Heart right ventricle (tissue), 16 donors: Measurements from ENCODE around the gene LHX4. TPM values are rescaled to one million over a fixed set of nuclear protein-coding genes. Genes with fewer than 3 reads are reported as not detected.

Experiments
- ATAC-seq, 8 donors: fragments of 200-7000 bp; cut with Tn5 transposase; one replicate each; pipeline ENCODE4 v1.9.1; 2020; ENCODE audit warnings: mild to moderate bottlenecking in 8 of 8, moderate library complexity in 8 of 8, moderate number of reproducible peaks in 1 of 8
- DNase-seq, 2 donors: peaks; one replicate each; pipeline ENCODE4 v3.0.0-alpha.2; 2020
- H3K27ac ChIP-seq, 10 donors: fragments of 200-600 bp; sonication (generic) in 2 of 10; one replicate each; pipeline versions ENCODE4 v1.5.0 to v1.8.0; 2020 to 2022; ENCODE audit warnings: mild to moderate bottlenecking in 3 of 10
- H3K27me3 ChIP-seq, 7 donors: fragments of 200-600 bp; one replicate each; pipeline ENCODE4 v1.8.0; 2021 to 2022; ENCODE audit warnings: mild to moderate bottlenecking in 2 of 7
- H3K36me3 ChIP-seq, 9 donors: fragments of 200-600 bp; sonication (generic) in 1 of 9; one replicate each; pipeline versions ENCODE4 v1.5.0 to v1.8.0; 2020 to 2022; ENCODE audit warnings: mild to moderate bottlenecking in 2 of 9
- H3K4me1 ChIP-seq, 9 donors: fragments of 200-600 bp; sonication (generic) in 1 of 9; one replicate each; pipeline versions ENCODE4 v1.5.0 to v1.8.0; 2020 to 2022; ENCODE audit warnings: mild to moderate bottlenecking in 4 of 9
- H3K4me3 ChIP-seq, 10 donors: fragments of 200-600 bp; sonication (generic) in 2 of 10; one replicate each; pipeline versions ENCODE4 v1.5.0 to v1.8.0; 2020 to 2022; ENCODE audit warnings: mild to moderate bottlenecking in 7 of 10, moderate library complexity in 2 of 10
- H3K9me3 ChIP-seq, 11 donors: fragments of 200-600 bp in 10 of 11; sonication (generic) in 2 of 11; one replicate each; pipeline versions ENCODE4 v1.5.0 to v1.8.0; 2013 to 2022; ENCODE audit warnings: mild to moderate bottlenecking in 2 of 11, control low read depth in 1 of 11, moderate library complexity in 1 of 11
- WGBS, 2 donors: extraction: QIAGEN DNeasy Blood & Tissue Kit; methylation state at CpG; one replicate each; pipeline ENCODE4 v1.1.7; 2013; ENCODE audit warnings: inconsistent platforms in 1 of 2; 5-methylcytosine and 5-hydroxymethylcytosine counted together
- intact Hi-C, 10 donors: fragments of 100-400 bp; cut with DNase I; formaldehyde crosslinking; loops; one replicate each; pipeline versions ENCODE4 v1.11.1 to v1.14.2; 2022
- polyA plus RNA-seq, 2 donors: library from polyadenylated mRNA; stranded (reverse); fragments of 200-250 nt; gene quantifications; one replicate each; pipeline ENCODE4 v1.2.3, GENCODE V29; 2013
- total RNA-seq, 10 donors: library from RNA; stranded (reverse); fragmentation: NEBNext Ultra II Directional in 3 of 10; extraction: Animal tissue kit (Norgen Biotek cat#: 25700) in 3 of 10; gene quantifications; one replicate each; pipeline versions ENCODE4 v1.2.1 to v1.2.4, GENCODE V29; 2021 to 2023
- TF ChIP-seq, protein P1 (sequence below), 9 donors: fragments of 200-600 bp; sonication (generic) in 2 of 9; IDR thresholded peaks; one replicate each; pipeline versions ENCODE4 v1.5.0 to v1.8.0; 2021 to 2022; ENCODE audit warnings: antibody characterized with exemption in 9 of 9, mild to moderate bottlenecking in 5 of 9, moderate library complexity in 1 of 9
- donor health status: Arrhythmogenic right ventricular cardiomyopathy.
- donor health status: ischemic (EF 13 %, LVEDD 7.1; RV severe dilation, severe dysfunction).
- donor health status: healthy with polysubstance abuse.
- donor health status: DM: no; HTN: yes; CAD: no.
- donor health status: DM: no; HTN: no; CAD: no.
- donor health status: ischemic (EF 25% LVEDD 6.9; RV normal size, moderate dysfunction).
- donor health status: ischemic (EF 25% LVEDD 5.7; RV mildly dilated, moderate dysfunction).
- donor health status: healthy.
- donor health status: DM: yes; HTN: yes; CAD: no.
- donor health status: Ischemic cardiomyopathy.
- donor health status: ischemic (EF 35%, LVEDD 5.7; RV mildly dilated, moderate dysfunction).
- donor health status: nonischemic (EF 11% LVEDD 7.7; RV severe dilation, severe dysfunction).
- donor health status: DM: yes; HTN: yes; CAD: no.
- donor health status: PGD.
- donor health status: ischemic (EF 29% LVEDD 5.4; RV normal size, mild dysfunction).
- donor health status: nonischemic (EF 23%, LVEDD 6.1; RV moderate dilation, normal function).

LHX4 gene
- total and polyA plus RNA-seq, 12 donors: under 0.01 TPM; not detected in 11

DNA sequence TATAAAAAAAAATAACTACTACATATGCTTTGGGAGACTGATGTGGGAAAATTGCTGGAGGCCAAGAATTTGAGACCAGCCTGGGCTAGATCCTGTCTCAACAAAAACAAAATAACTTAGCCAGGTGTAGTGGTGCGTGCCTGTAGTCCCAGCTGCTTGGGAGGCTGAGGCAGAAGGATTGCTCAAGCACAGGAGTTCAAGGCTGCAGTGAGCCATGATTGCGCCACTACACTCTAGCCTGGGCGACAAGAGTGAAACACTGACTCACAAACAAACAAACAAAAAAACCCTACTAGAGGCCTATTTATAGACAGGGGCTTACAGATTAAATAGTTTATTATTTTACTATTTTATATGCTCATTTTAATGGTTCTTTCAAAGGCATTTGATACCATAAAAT, 80.0 kb downstream of the LHX4 start:
- Histone ChIP-seq H3K27me3 (no peaks in the 10 kb centered on the region), H3K36me3 (peaks cover 0 to 9% (median 0%) of the 10 kb centered on the region in 9 donors), H3K4me3 (no peak overlapping the region), H3K27ac (no peak overlapping the region), H3K4me1 (peaks cover 0 to 8% (median 0%) of the 10 kb centered on the region in 9 donors), H3K9me3 (peaks cover 0 to 13% (median 0%) of the 10 kb centered on the region in 11 donors)
- WGBS, 2 donors: 92 to 97% methylated on average over 3 of the region's 3 CpGs
- ATAC-seq: no peak
- TF ChIP-seq, protein P1, sequence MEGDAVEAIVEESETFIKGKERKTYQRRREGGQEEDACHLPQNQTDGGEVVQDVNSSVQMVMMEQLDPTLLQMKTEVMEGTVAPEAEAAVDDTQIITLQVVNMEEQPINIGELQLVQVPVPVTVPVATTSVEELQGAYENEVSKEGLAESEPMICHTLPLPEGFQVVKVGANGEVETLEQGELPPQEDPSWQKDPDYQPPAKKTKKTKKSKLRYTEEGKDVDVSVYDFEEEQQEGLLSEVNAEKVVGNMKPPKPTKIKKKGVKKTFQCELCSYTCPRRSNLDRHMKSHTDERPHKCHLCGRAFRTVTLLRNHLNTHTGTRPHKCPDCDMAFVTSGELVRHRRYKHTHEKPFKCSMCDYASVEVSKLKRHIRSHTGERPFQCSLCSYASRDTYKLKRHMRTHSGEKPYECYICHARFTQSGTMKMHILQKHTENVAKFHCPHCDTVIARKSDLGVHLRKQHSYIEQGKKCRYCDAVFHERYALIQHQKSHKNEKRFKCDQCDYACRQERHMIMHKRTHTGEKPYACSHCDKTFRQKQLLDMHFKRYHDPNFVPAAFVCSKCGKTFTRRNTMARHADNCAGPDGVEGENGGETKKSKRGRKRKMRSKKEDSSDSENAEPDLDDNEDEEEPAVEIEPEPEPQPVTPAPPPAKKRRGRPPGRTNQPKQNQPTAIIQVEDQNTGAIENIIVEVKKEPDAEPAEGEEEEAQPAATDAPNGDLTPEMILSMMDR (IDR thresholded peaks at IDR 0.05): no peak
- intact Hi-C loops: no loop called here
- no peak for DNase-seq

GRCh38 chr1:180311011-180311730, 81.1 kb downstream of the LHX4 start:
- ATAC-seq (no peak), DNase-seq (no peak)
- Histone ChIP-seq H3K4me3 (no peak overlapping the region), H3K27ac (no peak overlapping the region), H3K9me3 (peaks cover 0 to 7% (median 0%) of the 10 kb centered on the region in 11 donors), H3K36me3 (peaks cover 0 to 9% (median 0%) of the 10 kb centered on the region in 9 donors), H3K4me1 (peaks cover 0 to 17% (median 5%) of the 10 kb centered on the region in 9 donors), H3K27me3 (no peaks in the 10 kb centered on the region)
- WGBS, 2 donors: 87 to 91% methylated on average over 4 of the region's 4 CpGs
- intact Hi-C loops: no loop called here
- TF ChIP-seq, protein P1 (IDR thresholded peaks at IDR 0.05): no peak

- intact Hi-C loops: no loop called here
- Histone ChIP-seq H3K9me3 (no peaks in the 10 kb centered on the region), H3K4me3 (no peak overlapping the region), H3K27me3 (no peaks in the 10 kb centered on the region), H3K4me1 (peaks cover 0 to 17% (median 5%) of the 10 kb centered on the region in 9 donors), H3K27ac (no peak overlapping the region), H3K36me3 (peaks cover 0 to 9% (median 0%) of the 10 kb centered on the region in 9 donors)
- DNase-seq (no peak), ATAC-seq (no peak)
- 94 to 97% methylated on average over 2 of the region's 2 CpGs for WGBS, 2 donors
- TF ChIP-seq, protein P1 (IDR thresholded peaks at IDR 0.05): no peak
These were observed 82.9 kb downstream of the LHX4 start for GRCh38 chr1:180312926-180313325.

GRCh38 chr1:180327089-180327488, 97.0 kb downstream of the LHX4 start:
- Histone ChIP-seq H3K4me1 (peaks cover 0 to 8% (median 0%) of the 10 kb centered on the region in 9 donors), H3K27ac (no peak overlapping the region), H3K36me3 (no peaks in the 10 kb centered on the region), H3K9me3 (peaks cover 0 to 8% (median 0%) of the 10 kb centered on the region in 11 donors), H3K4me3 (no peak overlapping the region), H3K27me3 (no peaks in the 10 kb centered on the region)
- intact Hi-C loops: loop anchor here in 1 of 10 donors (5.0 kb wide), 1 partner anchor 55 kb away; no protein-coding TSS in a partner anchor
- ATAC-seq (peak in 7 of 8 donors; percentile 38 to 91 (median 83)), DNase-seq (peak in 1 of 2 donors; percentile 10)
- WGBS, 2 donors: 54 to 72% methylated on average over 6 of the region's 6 CpGs
- TF ChIP-seq, protein P1 (IDR thresholded peaks at IDR 0.05): no peak

Other genes starting within 250 kb of the LHX4 start
- gene QSOX1, start 75.4 kb upstream of the LHX4 start, total RNA-seq: 100 to 1,000 TPM in 4 of 10 donors, 10 to 100 TPM in 6; 43.5 to 198 (median 84.6) TPM
- 100 to 1,000 TPM in 1 of 2 donors, 10 to 100 TPM in 1; 67.7 to 129 TPM for gene QSOX1, start 75.4 kb upstream of the LHX4 start, polyA plus RNA-seq